Smooth muscle cell of the brain vasculature (primary cell): ENCODE data around the gene METTL6.
"Not testable (repeated sequence)": the region's sequence is repeated elsewhere in the genome, so short reads cannot be mapped to it uniquely, and the experiment has no call there.

Experiments
- DNase-seq: peaks from one replicate; pipeline ENCODE4 v3.0.0-alpha.2; 2012; ENCODE audit warnings: low read depth, low spot score

The METTL6 gene

GRCh38 chr3:15405448-15406050, 21.8 kb downstream of the METTL6 start:
- peak; percentile 18 for DNase-seq

GRCh38 chr3:15404767-15405166, 22.6 kb downstream of the METTL6 start:
- no peak for DNase-seq

GRCh38 chr3:15403965-15404364, 23.4 kb downstream of the METTL6 start:
- DNase-seq, result no peak

- DNase-seq, result no peak
Measured at GRCh38 chr3:15403495-15403894, 23.8 kb downstream of the METTL6 start.

GRCh38 chr3:15401936-15402335, 25.4 kb downstream of the METTL6 start:
- DNase-seq, result no peak

GRCh38 chr3:15399970-15400369, 27.4 kb downstream of the METTL6 start:
- DNase-seq, result no peak

GRCh38 chr3:15398731-15399133, 28.6 kb downstream of the METTL6 start:
- not testable (repeated sequence) for DNase-seq

- not testable (repeated sequence) for DNase-seq
Measured at GRCh38 chr3:15393252-15393651, 34.1 kb downstream of the METTL6 start.

GRCh38 chr3:15391007-15391406, 36.3 kb downstream of the METTL6 start:
- DNase-seq, result no peak

- DNase-seq, result no peak
Measured at GRCh38 chr3:15390460-15390859, 36.9 kb downstream of the METTL6 start.

- DNase-seq, result not testable (repeated sequence)
Measured at GRCh38 chr3:15388335-15388734, 39.0 kb downstream of the METTL6 start.

GRCh38 chr3:15387735-15388134, 39.6 kb downstream of the METTL6 start:
- DNase-seq, result no peak

- no peak for DNase-seq
Measured at GRCh38 chr3:15387171-15387581, 40.2 kb downstream of the METTL6 start.

- not testable (repeated sequence) for DNase-seq
Measured at GRCh38 chr3:15386654-15386955, 40.7 kb downstream of the METTL6 start.

GRCh38 chr3:15385901-15386653, 41.3 kb downstream of the METTL6 start:
- DNase-seq, result no peak

- not testable (repeated sequence) for DNase-seq
Measured at GRCh38 chr3:15385238-15385695, 42.1 kb downstream of the METTL6 start.

- no peak for DNase-seq
Measured at GRCh38 chr3:15384510-15385237, 42.7 kb downstream of the METTL6 start.

- DNase-seq, result no peak
Measured at GRCh38 chr3:15382405-15382923, 44.9 kb downstream of the METTL6 start.

- no peak for DNase-seq
Measured at GRCh38 chr3:15380980-15381890, 46.1 kb downstream of the METTL6 start.

- peak; percentile 90 for DNase-seq
Measured at GRCh38 chr3:15377961-15378791, 49.2 kb downstream of the METTL6 start.
